ENCODE results near the gene TMED1. TPM values are rescaled to one million over a fixed set of nuclear protein-coding genes. Genes with fewer than 3 reads are reported as not detected.

TMED1 gene
- total RNA-seq, 2 donors from 2014 or later: 41.9 to 47.8 TPM

DNA sequence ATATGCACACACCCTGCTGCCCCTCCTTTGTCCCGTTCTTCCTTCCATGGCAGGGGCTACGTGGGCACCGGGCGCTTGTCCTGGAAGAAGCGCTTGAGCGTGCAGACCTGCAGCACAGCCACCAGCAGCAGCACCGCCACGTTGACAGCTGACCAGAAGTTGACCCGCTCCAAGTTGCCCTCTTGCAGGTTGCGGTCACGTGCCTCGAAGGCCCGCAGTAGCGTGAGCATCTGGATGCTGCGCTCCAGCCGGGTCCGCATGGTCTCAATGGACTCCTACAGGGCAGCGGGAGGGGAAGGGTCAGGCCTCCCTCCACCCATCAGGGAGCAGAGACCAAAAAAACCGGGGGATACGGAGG, 3.1 kb downstream of the TMED1 start:
- TF ChIP-seq POLR2AphosphoS5 (IDR thresholded peaks at IDR 0.05) (no peak), CTCF (IDR thresholded peaks at IDR 0.05) (no peak), POLR2A (IDR thresholded peaks at IDR 0.05) (no peak)
- Histone ChIP-seq H3K27me3 (replicated peaks; ENCODE audit: insufficient read depth) (no peaks in the 10 kb centered on the region), H3K9me3 (no peaks in the 10 kb centered on the region), H3K27ac (no peak overlapping the region), H3K4me3 (no peak overlapping the region), H3K4me1 (replicated peaks) (no peaks in the 10 kb centered on the region), H3K36me3 (peaks cover 0 to 7% of the 10 kb centered on the region in 2 donors)
- intact Hi-C loops (cut with DNase I): no loop called here
- DNase-seq (ENCODE audit: low spot score): no peak
- WGBS: 75% methylated on average over 20 of the region's 20 CpGs

DNA sequence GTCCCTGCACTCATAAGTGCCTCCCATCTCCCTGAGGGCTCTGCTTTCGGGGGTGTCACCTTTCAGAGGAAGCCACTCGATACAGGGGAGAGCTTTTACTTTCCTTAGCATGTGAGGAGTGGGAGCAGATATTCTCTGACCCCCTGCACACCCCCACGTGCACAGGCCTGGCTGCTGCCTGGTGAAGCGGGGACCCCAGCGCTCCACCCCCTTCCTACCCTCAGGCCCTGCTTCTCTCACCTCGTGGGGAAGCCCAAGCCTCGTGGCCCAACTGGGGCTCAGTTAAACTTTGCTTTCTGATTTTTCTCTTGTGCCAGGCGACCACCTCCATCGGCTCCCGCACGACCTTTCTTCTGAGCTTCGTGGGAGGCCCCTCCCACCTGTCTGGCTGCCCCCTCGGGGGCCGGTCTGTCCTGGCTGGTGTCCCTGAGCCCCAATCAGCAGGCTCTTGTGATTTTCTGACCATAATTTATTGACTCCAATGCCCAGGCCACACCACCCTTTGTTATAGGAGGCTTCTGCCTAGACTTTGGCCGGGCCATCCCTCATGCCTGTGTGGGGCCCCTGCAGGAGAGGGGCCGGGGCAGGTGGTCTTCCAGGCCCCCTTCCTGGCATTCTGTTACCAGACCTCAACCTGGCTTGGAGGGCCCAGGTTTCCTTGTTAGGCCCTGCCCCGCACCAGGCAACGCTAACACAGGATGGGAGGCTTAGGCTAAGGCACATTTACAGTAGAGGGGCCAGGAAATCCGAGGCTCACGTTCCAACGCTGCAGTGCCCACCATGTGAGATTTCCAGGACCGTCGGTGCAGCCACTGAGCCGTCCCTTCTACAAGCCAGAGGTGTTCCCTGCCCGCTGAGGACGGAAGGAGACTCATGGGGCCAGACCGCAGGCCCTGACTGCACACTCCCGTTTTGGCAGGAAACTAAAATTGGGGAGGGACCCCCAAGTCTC, 3.7 kb downstream of the TMED1 start:
- no peaks in the 10 kb centered on the region for H3K4me1 ChIP-seq (replicated peaks)
- H3K27me3 ChIP-seq (replicated peaks; ENCODE audit: insufficient read depth): no peaks in the 10 kb centered on the region
- TF ChIP-seq POLR2A (IDR thresholded peaks at IDR 0.05): no peak
- TF ChIP-seq CTCF (IDR thresholded peaks at IDR 0.05): no peak
- no peak for TF ChIP-seq POLR2AphosphoS5 (IDR thresholded peaks at IDR 0.05)
- intact Hi-C loops (cut with DNase I): no loop called here
- H3K4me3 ChIP-seq: no peak overlapping the region
- H3K27ac ChIP-seq: no peak overlapping the region
- 72% methylated on average over 28 of the region's 28 CpGs for WGBS
- no peak for DNase-seq (ENCODE audit: low spot score)
- H3K9me3 ChIP-seq: no peaks in the 10 kb centered on the region
- H3K36me3 ChIP-seq: peaks cover 0 to 7% of the 10 kb centered on the region in 2 donors

- 77% methylated on average over 23 of the region's 33 CpGs for WGBS
- Histone ChIP-seq H3K27me3 (replicated peaks; ENCODE audit: insufficient read depth) (no peaks in the 10 kb centered on the region), H3K27ac (no peak overlapping the region), H3K9me3 (no peaks in the 10 kb centered on the region), H3K4me3 (no peak overlapping the region), H3K4me1 (replicated peaks) (no peaks in the 10 kb centered on the region), H3K36me3 (peaks cover 0 to 7% of the 10 kb centered on the region in 2 donors)
- no peak for TF ChIP-seq CTCF (IDR thresholded peaks at IDR 0.05)
- TF ChIP-seq POLR2A (IDR thresholded peaks at IDR 0.05): no peak
- no peak for TF ChIP-seq POLR2AphosphoS5 (IDR thresholded peaks at IDR 0.05)
- DNase-seq (ENCODE audit: low spot score): no peak
- intact Hi-C loops (cut with DNase I): no loop called here
Observed at GRCh38 chr19:10830931-10831779, 4.9 kb downstream of the TMED1 start.

GRCh38 chr19:10830370-10830769, 5.6 kb downstream of the TMED1 start:
- no peak for DNase-seq (ENCODE audit: low spot score)
- H3K36me3 ChIP-seq: peaks cover 0 to 7% of the 10 kb centered on the region in 2 donors
- no peak overlapping the region for H3K27ac ChIP-seq
- intact Hi-C loops (cut with DNase I): no loop called here
- H3K27me3 ChIP-seq (replicated peaks; ENCODE audit: insufficient read depth): no peaks in the 10 kb centered on the region
- no peaks in the 10 kb centered on the region for H3K4me1 ChIP-seq (replicated peaks)
- no peak for TF ChIP-seq CTCF (IDR thresholded peaks at IDR 0.05)
- TF ChIP-seq POLR2A (IDR thresholded peaks at IDR 0.05): no peak
- TF ChIP-seq POLR2AphosphoS5 (IDR thresholded peaks at IDR 0.05): no peak
- no peaks in the 10 kb centered on the region for H3K9me3 ChIP-seq
- 81% methylated on average over 7 of the region's 7 CpGs for WGBS
- no peak overlapping the region for H3K4me3 ChIP-seq

Data from prostate gland (tissue), 2 donors.